GM08714 (cell line): Measurements from ENCODE around the gene COL11A2.
"Not testable (repeated sequence)": the region's sequence is repeated elsewhere in the genome, so short reads cannot be mapped to it uniquely, and the experiment has no call there.

ENCODE experiments used
- H3K4me3 ChIP-seq: fragments of 200-500 bp; sonication (Bioruptor generic); 2 replicates; pipeline ENCODE4 v1.5.1; 2014; ENCODE audit warnings: mild to moderate bottlenecking, low read length, inconsistent platforms
- ZNF274 ChIP-seq: IDR thresholded peaks from 2 replicates; pipeline ENCODE4 v1.6.1; 2012; ENCODE audit warnings: mild to moderate bottlenecking, low read depth, low read length

COL11A2 gene

GRCh38 chr6:33192105-33192646 is at the start of gene COL11A2:
COL11A2 (minus strand) TSS chr6:33192467; CDS start chr6:33192240, 227 bp downstream.
- H3K4me3 ChIP-seq = no peak within 1 kb of the TSS; the same call in 1 of the 2 replicates
- TF ChIP-seq ZNF274 = no peak

- TF ChIP-seq ZNF274 = no peak
- no peak overlapping the region for H3K4me3 ChIP-seq
Observed at GRCh38 chr6:33241968-33242367, 49.7 kb upstream of the COL11A2 start.

GRCh38 chr6:33237741-33238140 is 45.5 kb upstream of the COL11A2 start:
- TF ChIP-seq ZNF274 = no peak

GRCh38 chr6:33236852-33237251 is 44.6 kb upstream of the COL11A2 start:
- no peak overlapping the region for H3K4me3 ChIP-seq
- TF ChIP-seq ZNF274 = no peak

More at GRCh38 chr6:33237741-33238140, 45.5 kb upstream of the COL11A2 start:
- no peak overlapping the region for H3K4me3 ChIP-seq

GRCh38 chr6:33236328-33236727 is 44.1 kb upstream of the COL11A2 start:
- TF ChIP-seq ZNF274 = no peak
- no peak overlapping the region for H3K4me3 ChIP-seq

DNA sequence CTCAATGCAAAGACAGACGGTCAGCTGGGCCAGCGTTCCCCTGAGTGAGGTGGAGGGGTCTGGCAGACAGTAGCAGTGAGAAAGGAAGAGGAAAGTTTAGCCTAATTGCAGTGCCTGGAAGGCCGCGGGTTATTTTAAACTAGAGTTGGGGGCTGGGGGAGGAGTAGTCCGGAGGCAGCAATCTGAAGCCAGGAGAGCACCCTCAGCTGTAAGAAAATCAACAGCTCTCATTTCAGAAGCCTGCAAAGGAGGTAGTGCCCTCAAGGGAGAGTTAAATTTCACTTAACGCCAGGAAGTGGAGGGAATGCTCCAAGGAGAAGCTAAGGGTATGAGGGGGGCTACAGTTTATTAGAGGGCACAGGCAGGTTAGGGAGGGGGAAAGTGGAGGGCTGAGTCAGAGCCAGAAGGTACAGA is 43.0 kb upstream of the COL11A2 start:
- no peak for TF ChIP-seq ZNF274
- H3K4me3 ChIP-seq = no peak overlapping the region

- H3K4me3 ChIP-seq = not testable (repeated sequence)
Observed at GRCh38 chr6:33226503-33227120, 34.3 kb upstream of the COL11A2 start.

- no peak for TF ChIP-seq ZNF274
- H3K4me3 ChIP-seq = no peak overlapping the region
Observed at GRCh38 chr6:33217681-33218080, 25.4 kb upstream of the COL11A2 start.

DNA sequence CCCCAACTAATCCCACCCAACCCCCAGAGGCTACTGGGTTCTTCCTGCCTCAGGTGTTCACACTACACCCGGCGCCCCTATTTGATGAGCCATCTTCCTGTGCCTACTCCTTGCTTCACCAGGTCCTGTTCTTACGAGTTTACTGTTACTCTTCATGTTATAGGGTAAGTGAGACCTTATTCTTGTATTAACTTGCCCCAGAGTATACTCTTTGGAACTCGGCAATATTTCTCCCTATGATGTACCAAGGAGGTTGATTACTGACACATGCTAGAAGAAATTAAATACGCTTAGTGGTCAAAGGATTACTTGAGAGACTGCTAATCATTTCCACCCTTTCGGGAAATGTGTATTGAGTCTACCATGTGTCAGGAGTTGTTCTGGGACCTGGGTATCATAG is 25.0 kb upstream of the COL11A2 start:
- TF ChIP-seq ZNF274 = no peak
- no peak overlapping the region for H3K4me3 ChIP-seq

GRCh38 chr6:33216117-33216649 is 23.9 kb upstream of the COL11A2 start:
- no peak for TF ChIP-seq ZNF274

GRCh38 chr6:33215271-33216116 is 23.2 kb upstream of the COL11A2 start:
- TF ChIP-seq ZNF274 = no peak
- no peak overlapping the region for H3K4me3 ChIP-seq

More at GRCh38 chr6:33216117-33216649, 23.9 kb upstream of the COL11A2 start:
- no peak overlapping the region for H3K4me3 ChIP-seq

- no peak for TF ChIP-seq ZNF274
- no peak overlapping the region for H3K4me3 ChIP-seq
Observed at GRCh38 chr6:33213989-33214335, 21.7 kb upstream of the COL11A2 start.

DNA sequence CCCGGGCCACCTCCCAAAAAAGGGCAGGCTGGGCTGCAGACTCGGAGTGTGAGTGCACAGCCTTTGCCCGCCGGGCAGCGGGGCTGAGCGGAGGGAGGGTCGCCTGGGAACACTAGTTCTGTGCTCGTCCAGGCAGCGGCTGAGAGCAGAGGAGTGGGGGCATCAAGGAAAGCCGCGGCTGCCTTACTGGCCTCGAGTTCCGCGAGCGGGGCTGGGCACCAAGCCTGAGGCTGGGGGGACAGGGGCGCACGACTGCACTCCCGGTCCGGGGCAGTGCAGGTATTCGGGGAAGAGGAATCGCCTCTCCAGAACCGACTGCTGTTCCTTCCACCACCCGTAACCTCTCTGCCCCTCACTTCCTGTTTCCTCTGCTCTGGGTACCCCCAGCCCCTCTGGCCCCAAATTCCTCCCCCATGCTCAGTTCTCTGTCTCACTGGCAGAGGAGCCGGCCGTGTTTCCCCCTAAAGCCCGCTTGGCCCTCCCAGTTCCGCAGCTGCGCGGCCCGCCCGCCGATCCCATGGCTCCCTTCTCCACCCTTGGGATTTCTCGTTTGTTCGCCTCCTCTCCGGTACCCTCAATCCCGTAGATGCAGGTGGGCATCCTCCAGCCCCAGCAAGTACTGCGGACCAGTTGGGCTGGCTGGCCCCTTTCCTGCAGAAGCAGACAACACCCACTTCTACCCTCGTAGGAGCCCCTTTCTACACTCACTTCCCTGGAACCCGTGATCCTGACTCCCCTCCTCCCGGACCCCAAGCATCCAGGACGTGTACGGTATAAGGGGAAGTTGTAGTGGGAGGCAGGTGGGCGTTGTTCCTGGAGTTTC is 21.1 kb upstream of the COL11A2 start:
- no peak for TF ChIP-seq ZNF274
- H3K4me3 ChIP-seq = peak overlapping the region; percentile 1; the same call in 1 of the 2 replicates

GRCh38 chr6:33212857-33213165 is 20.5 kb upstream of the COL11A2 start:
- TF ChIP-seq ZNF274 = no peak
- no peak overlapping the region; the same call in 1 of the 2 replicates for H3K4me3 ChIP-seq
